GM19193 (cell line): ENCODE data around the gene TDP1.

Experiments used
- POLR2A ChIP-seq: IDR thresholded peaks from 4 replicates; pipeline ENCODE4 v1.6.1; 2011; ENCODE audit not compliant: insufficient read depth, insufficient read length; ENCODE audit errors: extremely low read depth

The TDP1 gene

DNA sequence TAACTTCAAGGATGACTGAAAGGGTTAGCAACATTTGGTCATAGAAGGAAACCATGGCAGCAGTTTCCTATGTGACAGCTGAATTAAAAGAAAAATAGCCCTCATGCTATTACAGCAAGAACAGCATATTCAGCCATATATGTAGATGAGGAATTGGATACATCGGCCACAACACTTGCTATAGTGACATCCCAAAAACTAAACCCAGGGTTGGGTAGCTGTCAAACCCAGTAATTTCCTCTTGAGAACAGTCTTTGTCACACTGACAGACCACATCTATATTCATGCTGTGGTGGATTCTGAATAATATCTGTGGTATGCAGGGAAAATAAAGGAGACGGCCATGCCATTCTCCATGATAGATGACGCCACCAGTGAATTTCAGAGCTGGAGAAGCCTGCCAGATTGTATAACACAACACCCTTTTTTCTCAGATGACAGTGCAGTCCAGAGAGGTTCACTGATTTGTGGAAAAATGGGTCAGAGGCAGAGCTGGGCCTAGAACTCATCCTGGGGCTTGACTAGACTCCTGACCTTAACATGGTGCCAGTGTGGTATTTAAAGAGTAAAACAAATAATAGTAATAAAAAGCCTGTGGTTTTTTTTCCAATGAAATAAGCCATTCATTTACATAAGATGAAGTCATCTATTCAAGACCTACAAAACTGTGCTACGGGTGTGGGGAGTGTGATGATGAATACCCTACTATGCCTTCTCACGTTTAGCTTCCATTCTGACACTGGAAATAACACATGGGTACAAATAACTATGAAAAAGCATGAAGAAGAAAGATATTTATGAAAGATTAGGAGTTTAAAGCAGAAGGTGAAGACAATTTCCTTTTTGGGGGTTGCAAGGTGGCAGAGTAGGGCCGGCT lies 33.5 kb upstream of the TDP1 start:
- no peak for TF ChIP-seq POLR2A

DNA sequence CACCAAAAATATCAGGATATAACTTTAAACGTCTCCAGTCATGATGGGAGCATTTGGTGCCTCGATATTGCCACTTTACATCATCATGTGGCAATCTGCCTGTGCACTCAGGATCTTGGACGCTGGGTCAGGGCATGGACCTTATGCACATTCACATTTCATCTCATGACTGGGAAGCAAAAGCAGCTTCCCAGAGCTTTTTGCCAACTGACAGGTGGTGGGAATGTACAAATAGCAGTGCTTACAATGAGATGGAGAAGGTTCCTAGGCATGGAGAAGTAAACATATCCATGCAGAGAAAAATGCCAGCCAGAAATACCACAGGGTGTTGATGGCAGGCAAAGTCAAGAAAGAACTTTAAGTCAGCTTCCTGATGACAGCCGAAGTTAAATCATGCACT lies 31.5 kb upstream of the TDP1 start:
- TF ChIP-seq POLR2A = no peak

- no peak for TF ChIP-seq POLR2A
Observed at GRCh38 chr14:89926694-89927093, 29.0 kb upstream of the TDP1 start.

- TF ChIP-seq POLR2A = no peak
Observed at GRCh38 chr14:89927186-89927865, 28.4 kb upstream of the TDP1 start.

DNA sequence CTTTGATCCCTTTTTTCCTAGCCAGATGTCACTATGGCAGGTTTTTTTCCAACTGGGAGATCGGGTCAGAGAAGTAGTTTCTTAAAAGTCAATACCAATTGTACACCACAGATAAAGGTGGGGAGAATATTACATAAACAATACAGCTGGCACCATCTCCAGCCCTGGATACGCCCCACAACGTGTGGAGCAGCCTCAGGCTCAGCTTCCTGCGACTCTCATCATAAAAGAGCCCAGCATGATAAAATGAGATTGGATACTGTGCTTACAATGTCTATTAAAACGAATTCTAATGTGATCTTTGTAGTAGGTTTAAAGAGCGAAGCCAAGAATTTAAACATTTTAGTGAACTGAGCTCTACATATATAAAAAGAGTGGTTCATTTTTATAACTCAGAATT lies 22.7 kb upstream of the TDP1 start:
- TF ChIP-seq POLR2A = no peak

DNA sequence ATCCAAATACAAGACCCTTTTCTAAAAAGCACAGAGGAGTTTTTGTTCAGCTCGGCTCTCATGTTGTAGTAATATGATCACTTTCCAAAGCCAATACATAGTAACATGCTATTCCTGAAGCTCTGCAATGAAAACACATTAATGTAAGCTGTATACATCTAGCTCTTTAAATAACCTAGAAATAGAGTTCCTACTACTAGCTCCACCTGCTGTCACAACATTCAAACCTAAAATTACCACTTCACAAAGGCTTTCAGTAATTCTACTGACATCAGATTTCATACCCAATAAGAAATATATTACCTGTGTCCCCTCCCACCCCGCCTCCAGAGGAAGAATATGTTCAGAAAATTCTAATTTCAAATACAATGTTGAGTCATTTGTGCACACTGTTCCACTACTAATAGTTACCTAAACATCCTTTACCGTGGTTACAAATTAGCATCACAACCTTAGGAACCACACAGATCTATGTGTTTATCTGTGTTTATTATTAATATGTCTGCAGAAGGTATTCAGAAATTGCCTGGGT lies 19.0 kb upstream of the TDP1 start:
- TF ChIP-seq POLR2A = no peak

- no peak for TF ChIP-seq POLR2A
Observed at GRCh38 chr14:89941830-89942377, 13.8 kb upstream of the TDP1 start.

DNA sequence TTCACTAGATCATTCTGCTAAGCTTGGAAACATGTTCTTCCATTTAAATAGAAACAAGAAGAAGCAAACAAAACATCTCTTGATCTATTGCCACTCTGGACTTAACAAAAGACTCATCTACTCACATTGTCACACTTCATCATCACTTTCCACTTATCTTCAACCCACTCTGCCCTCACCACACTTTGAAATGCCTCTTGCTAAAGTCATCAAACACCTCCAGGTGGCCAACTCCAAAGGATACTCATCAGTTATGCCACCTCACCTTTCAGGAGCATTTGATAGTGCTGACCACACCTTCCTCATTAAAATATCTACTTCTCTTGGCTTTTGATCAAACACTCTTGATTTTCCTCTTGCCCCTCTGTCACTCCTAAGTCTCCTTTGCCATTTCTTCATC lies 8.4 kb upstream of the TDP1 start:
- no peak for TF ChIP-seq POLR2A

DNA sequence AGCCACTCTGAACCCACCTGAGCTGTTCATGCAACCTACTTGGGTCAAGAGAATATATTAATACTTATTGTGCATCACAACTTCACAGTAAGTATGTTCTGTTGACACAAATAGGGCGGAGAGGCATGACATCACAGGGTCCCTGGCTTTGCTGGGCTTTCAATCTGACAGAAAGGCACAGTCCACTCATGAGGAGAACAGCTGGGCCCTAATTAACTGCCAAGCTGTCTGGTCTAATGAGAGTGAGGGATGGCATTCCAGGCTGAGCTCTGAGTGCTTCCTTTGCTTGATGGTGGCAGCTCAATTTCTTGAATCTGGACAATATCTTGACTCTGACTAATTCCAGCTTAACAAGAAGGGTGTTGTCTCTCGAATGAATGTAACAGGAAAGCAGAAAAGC lies 3.2 kb upstream of the TDP1 start:
- TF ChIP-seq POLR2A = no peak

DNA sequence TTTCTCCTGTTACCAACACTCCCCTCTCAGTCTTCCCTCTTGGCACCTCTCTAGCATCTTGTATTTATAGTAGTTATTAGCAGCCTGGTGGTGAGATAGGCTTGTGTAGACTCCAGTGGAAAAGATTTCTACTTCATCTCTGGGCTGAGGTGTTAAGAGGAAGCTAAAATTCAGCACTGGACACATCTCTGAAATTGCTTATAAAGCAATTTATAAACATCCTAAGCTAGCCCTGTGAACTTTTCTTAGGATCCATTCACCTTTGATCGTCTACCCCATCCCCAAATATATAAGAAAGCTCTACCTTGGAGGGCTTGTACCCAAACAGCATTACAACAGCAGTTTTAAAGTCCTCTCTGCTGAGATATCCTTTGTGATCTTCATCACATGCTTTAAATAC lies 2.1 kb upstream of the TDP1 start:
- TF ChIP-seq POLR2A = no peak

- peak; percentile 71 for TF ChIP-seq POLR2A
Observed at GRCh38 chr14:89954070-89955021, 1.4 kb upstream of the TDP1 start, which contains the start of gene EFCAB11. EFCAB11 (minus strand) TSS chr14:89954730; CDS start chr14:89954660, 70 bp downstream.

- no peak for TF ChIP-seq POLR2A
Observed at GRCh38 chr14:89955022-89955744, 544 bp upstream of the TDP1 start.

GRCh38 chr14:89956661-89957009 lies 908 bp downstream of the TDP1 start:
- no peak for TF ChIP-seq POLR2A

GRCh38 chr14:89957376-89957775 lies 1.6 kb downstream of the TDP1 start:
- no peak for TF ChIP-seq POLR2A
